Activated T-helper 1 cell treated with anti-CD3 and anti-CD28 coated beads, Interleukin-12 subunit alpha, Interleukin-12 subunit beta, Interleukin-2, Interleukin-4 antibody, amounts not matched to agents 30 ng/mL and 10 ng/mL and 1 ng/mL, durations not matched to agents 14 hours and 24 hours and 36 hours (primary cell): ENCODE results near the gene TFAP2D. TPM values are rescaled to one million over a fixed set of nuclear protein-coding genes. Genes with fewer than 3 reads are reported as not detected.

Experiments used
- DNase-seq: peaks from one replicate; pipeline ENCODE4 v3.0.0; 2021; ENCODE audit warnings: low spot score
- H3K27ac Mint-ChIP-seq: one replicate; pipeline ENCODE4 v1.8.0; 2021; ENCODE audit warnings: mild to moderate bottlenecking, mixed read lengths
- H3K27me3 Mint-ChIP-seq: one replicate; pipeline ENCODE4 v1.8.0; 2022; ENCODE audit warnings: mild to moderate bottlenecking, moderate library complexity, mixed read lengths; ENCODE audit not compliant: insufficient read depth
- H3K36me3 Mint-ChIP-seq: one replicate; pipeline ENCODE4 v1.8.0; 2021; ENCODE audit warnings: low read depth, mixed read lengths
- H3K4me1 Mint-ChIP-seq: one replicate; pipeline ENCODE4 v1.8.0; 2021; ENCODE audit warnings: low read depth, mixed read lengths
- H3K4me3 Mint-ChIP-seq: one replicate; pipeline ENCODE4 v1.8.0; 2021; ENCODE audit warnings: mild to moderate bottlenecking, moderate library complexity, mixed read lengths
- H3K9me3 Mint-ChIP-seq: one replicate; pipeline ENCODE4 v1.8.0; 2021; ENCODE audit warnings: mixed read lengths
- intact Hi-C: fragments of 100-400 bp; cut with micrococcal nuclease; formaldehyde crosslinking; loops from one replicate; pipeline ENCODE4 v1.15.1; 2024
- total RNA-seq: library from RNA; stranded (reverse); gene quantifications from 2 replicates; pipeline ENCODE4 v1.2.3, GENCODE V29; 2022

Gene TFAP2D
- total RNA-seq, 1 donor from 2014 or later = not detected

DNA sequence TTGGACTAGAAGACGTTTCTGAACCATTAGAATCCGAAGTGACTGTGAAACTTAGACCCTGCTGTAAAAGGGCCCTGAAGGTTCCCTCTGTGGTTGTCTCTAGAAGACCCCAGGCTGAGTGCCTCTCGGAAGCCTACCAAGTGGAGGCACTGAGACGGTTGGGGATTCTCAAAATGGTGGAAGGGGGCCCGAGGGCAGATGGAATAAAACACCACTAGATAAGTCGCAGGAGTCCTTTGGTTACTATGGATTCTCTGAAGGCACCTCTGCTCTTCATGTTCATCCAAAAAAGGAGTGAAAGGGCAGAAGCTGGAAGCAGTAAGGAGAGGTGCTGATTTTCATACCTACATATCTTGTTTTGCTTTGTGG lies 4.0 kb upstream of the TFAP2D start:
- H3K4me1 Mint-ChIP-seq = no peaks in the 10 kb centered on the region
- DNase-seq = no peak
- peaks cover 9% of the 10 kb centered on the region for H3K9me3 Mint-ChIP-seq
- no peak overlapping the region for H3K27ac Mint-ChIP-seq
- intact Hi-C loops = no loop called here
- H3K36me3 Mint-ChIP-seq = peaks cover 2% of the 10 kb centered on the region
- H3K27me3 Mint-ChIP-seq = peaks cover 66% of the 10 kb centered on the region
- H3K4me3 Mint-ChIP-seq = no peak overlapping the region

DNA sequence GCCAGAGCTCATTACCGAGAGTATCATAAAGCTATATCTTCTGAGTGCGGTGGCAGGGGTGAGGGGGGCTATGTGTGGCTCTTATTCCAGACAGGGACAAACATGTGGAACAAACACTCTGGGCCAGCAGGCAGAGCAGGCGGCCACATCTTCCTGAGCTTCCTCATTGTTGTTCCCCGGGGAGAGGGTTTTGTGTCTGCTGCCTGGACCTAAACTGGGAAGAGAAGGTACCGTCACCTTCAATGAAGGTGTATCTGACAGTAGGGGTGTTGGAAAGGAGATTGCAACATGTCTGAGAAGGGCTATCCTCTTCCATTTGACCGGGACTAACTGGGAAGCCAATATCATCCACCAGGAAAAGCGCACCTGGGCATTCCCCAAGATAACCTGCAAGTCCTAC lies 1.6 kb upstream of the TFAP2D start:
- Mint-ChIP-seq H3K36me3 (peaks cover 2% of the 10 kb centered on the region), H3K4me1 (no peaks in the 10 kb centered on the region), H3K9me3 (peaks cover 9% of the 10 kb centered on the region), H3K4me3 (no peak overlapping the region), H3K27ac (no peak overlapping the region), H3K27me3 (peaks cover 74% of the 10 kb centered on the region)
- intact Hi-C loops = no loop called here
- no peak for DNase-seq

DNA sequence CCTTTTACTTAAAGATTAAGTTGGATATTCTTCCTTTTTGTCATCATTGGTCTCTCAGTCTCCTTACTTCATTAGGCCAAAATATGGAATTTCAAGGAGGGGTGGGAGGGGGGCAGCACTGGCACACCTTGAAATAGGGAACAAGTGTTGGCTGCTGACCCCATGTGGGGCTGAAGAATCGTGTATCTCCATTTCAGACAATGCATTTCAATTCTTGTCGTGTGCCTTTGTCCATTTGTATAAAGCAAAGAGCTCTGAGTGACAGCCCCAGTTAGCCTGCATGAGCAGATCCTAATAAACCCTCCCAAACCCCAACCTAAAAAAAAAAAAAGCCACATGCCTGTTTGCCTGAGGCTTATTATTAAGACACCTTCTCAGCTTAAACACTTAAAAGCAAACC lies 1.0 kb upstream of the TFAP2D start:
- Mint-ChIP-seq H3K27ac (no peak overlapping the region), H3K4me1 (no peaks in the 10 kb centered on the region), H3K36me3 (peaks cover 2% of the 10 kb centered on the region), H3K9me3 (peaks cover 9% of the 10 kb centered on the region), H3K27me3 (peaks cover 75% of the 10 kb centered on the region), H3K4me3 (no peak overlapping the region)
- no peak for DNase-seq
- intact Hi-C loops = no loop called here

DNA sequence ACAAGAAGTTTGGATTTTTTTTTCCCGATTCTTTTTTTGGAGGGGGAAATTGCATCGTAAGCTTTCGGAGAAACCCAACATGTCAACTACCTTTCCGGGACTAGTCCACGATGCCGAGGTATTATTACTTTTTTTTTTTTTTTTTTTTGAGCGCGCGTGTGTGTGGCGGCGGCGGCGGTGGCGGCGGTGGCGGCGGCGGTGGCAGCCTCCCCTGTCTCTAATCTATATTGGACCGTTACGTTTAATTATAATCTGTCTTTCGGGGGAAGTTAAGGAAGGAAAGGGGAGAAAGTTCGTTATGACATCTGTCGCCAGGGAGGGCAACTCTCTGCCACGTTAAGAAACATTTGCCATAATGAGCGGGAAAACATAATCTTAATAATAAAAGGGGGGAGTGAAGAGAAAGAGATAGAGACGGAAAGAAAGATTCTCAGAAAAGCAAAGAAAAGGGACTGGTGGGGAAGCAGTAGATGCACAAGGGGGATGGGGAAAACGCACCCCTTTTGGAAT lies 706 bp downstream of the TFAP2D start:
- Mint-ChIP-seq H3K27ac (no peak overlapping the region), H3K27me3 (peaks cover 68% of the 10 kb centered on the region), H3K36me3 (no peaks in the 10 kb centered on the region), H3K4me3 (no peak overlapping the region), H3K4me1 (no peaks in the 10 kb centered on the region), H3K9me3 (peaks cover 5% of the 10 kb centered on the region)
- intact Hi-C loops = no loop called here
- no peak for DNase-seq

DNA sequence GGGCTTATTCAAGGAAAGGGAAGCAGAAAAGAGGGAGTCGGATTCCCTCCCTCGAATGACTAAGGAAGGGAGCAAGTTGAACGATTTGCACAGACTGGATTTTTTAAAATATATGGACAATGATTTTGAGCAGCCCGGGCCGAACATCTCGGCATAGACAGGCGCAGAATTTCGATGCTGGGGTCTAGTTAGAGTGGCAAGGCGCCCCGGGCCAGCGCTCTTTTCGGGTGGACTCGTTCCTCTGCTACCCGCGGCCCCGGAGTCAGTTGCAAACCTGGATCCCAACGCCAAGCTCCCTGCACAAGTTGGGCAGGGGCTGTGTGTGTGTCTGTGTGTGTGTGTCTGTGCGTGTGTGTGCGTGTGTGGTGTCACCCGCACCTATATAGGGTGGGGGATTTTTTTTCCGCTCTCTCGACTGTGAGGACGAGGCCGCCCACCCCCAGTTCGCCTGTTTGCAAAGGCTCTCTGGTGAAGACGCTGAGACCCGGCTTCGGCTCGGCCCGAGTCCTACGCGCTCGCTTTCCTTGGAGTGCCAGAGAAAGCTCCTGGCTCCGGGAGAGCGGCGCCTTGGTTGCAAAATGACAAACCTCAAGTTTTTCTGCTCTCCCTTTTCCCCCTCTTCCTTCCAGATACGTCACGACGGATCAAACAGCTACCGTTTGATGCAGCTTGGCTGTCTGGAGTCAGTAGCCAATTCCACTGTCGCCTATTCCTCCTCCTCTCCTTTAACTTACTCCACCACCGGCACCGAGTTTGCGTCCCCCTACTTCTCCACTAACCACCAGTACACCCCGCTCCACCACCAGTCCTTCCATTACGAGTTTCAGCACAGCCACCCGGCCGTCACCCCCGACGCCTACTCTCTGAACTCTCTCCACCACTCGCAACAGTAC lies 1.4 kb downstream of the TFAP2D start:
- H3K36me3 Mint-ChIP-seq = no peaks in the 10 kb centered on the region
- DNase-seq = no peak
- peaks cover 66% of the 10 kb centered on the region for H3K27me3 Mint-ChIP-seq
- no peaks in the 10 kb centered on the region for H3K4me1 Mint-ChIP-seq
- H3K9me3 Mint-ChIP-seq = peaks cover 5% of the 10 kb centered on the region
- H3K4me3 Mint-ChIP-seq = no peak overlapping the region
- no peak overlapping the region for H3K27ac Mint-ChIP-seq
- intact Hi-C loops = no loop called here

DNA sequence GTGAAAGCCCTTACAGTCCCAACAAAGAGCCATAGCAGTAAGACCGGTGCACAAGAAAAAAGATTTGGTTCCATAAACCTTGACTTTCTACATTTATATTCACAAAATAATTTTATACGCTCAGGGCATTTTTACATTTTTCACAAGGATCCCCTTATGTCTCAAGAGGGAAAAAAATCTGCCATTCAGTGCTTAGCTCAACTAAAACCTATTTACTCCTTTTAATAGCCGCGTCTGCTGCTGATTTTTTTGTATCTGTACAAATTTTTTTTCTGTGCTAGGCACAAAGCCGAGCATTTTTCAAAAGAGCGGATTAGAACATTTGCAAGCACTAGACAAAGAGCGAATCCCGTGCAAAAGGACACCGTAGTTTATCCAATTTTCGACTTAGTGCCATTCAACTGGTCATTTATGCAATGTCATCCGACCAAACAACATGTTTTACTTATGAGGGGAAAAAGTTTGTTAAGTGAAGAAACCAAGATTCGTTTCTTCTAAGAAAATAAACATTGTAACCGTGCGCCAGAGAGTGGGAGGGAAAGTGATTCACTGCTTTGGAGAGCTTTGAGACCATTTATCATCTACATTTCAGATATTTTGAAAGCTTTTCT lies 3.7 kb downstream of the TFAP2D start:
- no peak overlapping the region for H3K4me3 Mint-ChIP-seq
- no peak for DNase-seq
- peaks cover 5% of the 10 kb centered on the region for H3K9me3 Mint-ChIP-seq
- no peak overlapping the region for H3K27ac Mint-ChIP-seq
- no peaks in the 10 kb centered on the region for H3K4me1 Mint-ChIP-seq
- no peaks in the 10 kb centered on the region for H3K36me3 Mint-ChIP-seq
- intact Hi-C loops = loop anchor here (2.0 kb wide), 1 partner anchor 100 kb away; no protein-coding TSS in a partner anchor
- H3K27me3 Mint-ChIP-seq = peaks cover 68% of the 10 kb centered on the region

DNA sequence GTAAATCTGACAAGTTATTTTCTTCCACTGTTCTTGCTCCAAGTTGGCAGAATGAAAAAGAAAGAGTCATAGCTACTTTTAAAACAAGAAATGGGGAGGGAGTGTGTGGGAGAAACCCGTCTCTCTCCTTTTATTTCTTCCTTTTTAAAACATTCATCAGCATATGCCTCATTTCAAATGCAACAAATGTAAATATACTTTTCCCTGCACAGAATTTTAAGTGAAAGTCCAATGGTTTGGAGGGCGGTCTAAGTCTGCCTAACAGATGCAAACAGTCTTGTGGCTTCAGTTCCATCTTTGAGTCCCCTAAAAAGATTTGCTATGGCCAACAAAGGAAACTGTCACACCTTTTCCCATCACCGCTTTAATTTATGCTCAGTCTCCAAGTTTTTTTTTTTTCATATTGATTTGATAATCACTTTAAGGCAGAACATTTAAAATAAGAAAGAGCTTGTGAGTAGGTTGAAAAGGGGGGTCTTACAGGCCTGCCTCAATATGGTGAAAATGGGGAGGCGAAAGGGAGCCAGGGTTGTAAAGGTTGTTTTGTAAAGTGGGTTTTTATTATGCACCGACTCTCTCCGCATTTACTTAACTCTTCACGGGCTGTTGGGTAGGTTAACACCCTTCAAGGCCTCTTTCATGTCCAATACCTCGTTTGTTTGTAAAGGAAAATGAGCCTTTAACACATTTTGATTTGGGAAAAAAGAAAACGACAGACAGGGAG lies 4.6 kb downstream of the TFAP2D start:
- H3K9me3 Mint-ChIP-seq = peaks cover 5% of the 10 kb centered on the region
- H3K4me3 Mint-ChIP-seq = no peak overlapping the region
- H3K27me3 Mint-ChIP-seq = peaks cover 68% of the 10 kb centered on the region
- no peak for DNase-seq
- H3K27ac Mint-ChIP-seq = no peak overlapping the region
- no peaks in the 10 kb centered on the region for H3K4me1 Mint-ChIP-seq
- intact Hi-C loops = loop anchor here (2.0 kb wide), 1 partner anchor 99 kb away; no protein-coding TSS in a partner anchor
- H3K36me3 Mint-ChIP-seq = peaks cover 2% of the 10 kb centered on the region

DNA sequence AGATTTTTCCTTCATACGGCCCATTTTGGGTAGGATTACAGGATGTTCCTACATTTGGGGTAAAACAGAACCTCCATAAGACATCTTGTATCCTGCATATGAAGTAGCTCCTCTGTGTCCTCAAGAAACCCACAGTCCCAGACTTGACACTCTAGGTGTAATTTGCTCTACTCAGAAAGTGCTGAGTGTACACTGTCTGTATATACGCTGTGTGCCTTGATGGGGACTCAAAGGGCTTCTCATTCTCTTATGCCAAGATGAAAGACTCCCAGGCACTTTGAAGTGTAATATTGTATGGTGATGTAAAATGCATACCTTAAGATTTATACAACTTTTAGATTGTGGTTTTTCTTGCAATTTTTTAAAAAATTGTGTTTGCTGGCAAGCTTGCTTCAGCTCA lies 5.2 kb downstream of the TFAP2D start:
- DNase-seq = no peak
- no peak overlapping the region for H3K4me3 Mint-ChIP-seq
- no peaks in the 10 kb centered on the region for H3K4me1 Mint-ChIP-seq
- H3K27ac Mint-ChIP-seq = no peak overlapping the region
- H3K9me3 Mint-ChIP-seq = peaks cover 5% of the 10 kb centered on the region
- H3K36me3 Mint-ChIP-seq = peaks cover 2% of the 10 kb centered on the region
- intact Hi-C loops = no loop called here
- peaks cover 68% of the 10 kb centered on the region for H3K27me3 Mint-ChIP-seq

DNA sequence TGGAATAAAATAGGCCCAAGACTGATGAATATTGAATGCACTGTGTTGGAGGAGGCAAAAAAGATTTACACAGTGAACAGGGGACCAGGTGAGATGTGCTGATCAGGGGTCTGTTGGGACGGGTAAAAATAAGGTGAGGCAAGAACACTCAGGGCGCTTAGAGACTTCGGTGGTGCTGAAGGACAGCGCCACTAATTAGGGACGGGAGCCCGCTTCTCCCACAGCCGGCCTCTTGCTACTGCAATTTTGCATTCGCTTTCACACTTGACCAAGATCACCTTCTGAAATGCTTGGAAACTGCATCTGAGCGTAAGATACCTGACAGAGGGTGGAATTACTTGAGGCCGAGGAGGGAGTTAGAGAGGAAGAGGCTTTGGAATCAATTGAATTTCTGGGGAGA lies 7.3 kb downstream of the TFAP2D start:
- Mint-ChIP-seq H3K27ac (no peak overlapping the region), H3K9me3 (peaks cover 8% of the 10 kb centered on the region), H3K4me3 (no peak overlapping the region), H3K27me3 (peaks cover 63% of the 10 kb centered on the region), H3K36me3 (peaks cover 2% of the 10 kb centered on the region), H3K4me1 (peaks cover 5% of the 10 kb centered on the region)
- DNase-seq = no peak
- intact Hi-C loops = loop anchor here (2.0 kb wide), 1 partner anchor 124 kb away; no protein-coding TSS in a partner anchor

DNA sequence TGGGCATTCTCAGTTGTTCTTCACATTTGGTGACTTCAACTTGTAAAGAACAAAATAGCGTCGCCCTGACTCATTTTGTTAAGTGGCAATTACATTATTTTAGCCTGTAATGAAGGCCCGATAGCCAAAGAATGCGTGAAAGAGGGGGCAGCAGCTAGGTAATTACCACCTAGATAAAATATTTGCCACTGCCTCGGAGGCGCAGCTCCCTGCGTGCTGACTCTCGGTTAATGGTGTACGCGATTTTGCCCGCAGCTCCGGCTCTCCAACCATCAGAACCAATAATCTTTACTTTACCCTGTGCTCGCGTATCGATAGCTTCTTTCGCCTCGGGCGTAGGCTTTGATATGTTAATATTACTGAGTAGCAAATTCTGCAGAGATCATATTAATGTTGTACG lies 8.7 kb downstream of the TFAP2D start:
- no peak overlapping the region for H3K27ac Mint-ChIP-seq
- peaks cover 5% of the 10 kb centered on the region for H3K4me1 Mint-ChIP-seq
- peaks cover 2% of the 10 kb centered on the region for H3K36me3 Mint-ChIP-seq
- peaks cover 3% of the 10 kb centered on the region for H3K9me3 Mint-ChIP-seq
- DNase-seq = no peak
- H3K27me3 Mint-ChIP-seq = peaks cover 54% of the 10 kb centered on the region
- H3K4me3 Mint-ChIP-seq = no peak overlapping the region
- intact Hi-C loops = loop anchor here (2.0 kb wide), 2 partner anchors 99 to 123 kb away; no protein-coding TSS in a partner anchor

DNA sequence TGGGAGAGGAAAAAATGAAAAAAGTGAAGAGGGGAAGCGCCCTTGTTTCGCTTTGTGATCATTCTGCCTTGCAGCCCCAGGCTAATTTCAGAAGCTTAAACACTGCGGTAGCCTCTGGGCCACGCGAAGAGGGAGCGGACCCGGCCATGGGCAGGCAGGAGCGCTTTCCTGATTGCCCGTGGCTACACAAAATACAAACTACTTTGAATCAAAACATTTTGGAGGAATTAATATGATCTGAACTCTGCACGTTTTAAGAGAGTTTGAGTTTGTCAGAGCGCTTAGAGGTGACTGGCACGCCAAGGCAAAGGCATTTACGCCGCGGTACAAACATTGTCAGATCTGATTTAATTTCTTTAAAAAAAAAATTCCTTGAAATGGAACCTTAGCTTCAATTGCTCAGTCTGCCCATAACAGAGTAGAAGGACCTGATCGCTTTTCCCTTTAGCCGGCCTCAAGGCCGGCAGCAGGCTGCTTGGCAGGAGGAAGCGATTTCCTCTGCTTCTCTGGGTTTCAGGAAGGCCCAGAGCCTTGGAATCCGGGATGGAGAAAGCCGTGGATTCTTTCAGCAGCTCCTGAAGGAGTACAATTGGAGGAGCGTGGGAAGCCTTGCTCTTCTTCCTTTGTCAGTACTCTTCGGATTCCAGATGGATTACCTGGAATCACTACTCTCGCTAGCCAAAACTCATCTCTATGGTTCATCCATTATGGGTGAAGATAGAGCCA lies 9.7 kb downstream of the TFAP2D start:
- H3K4me1 Mint-ChIP-seq = peaks cover 5% of the 10 kb centered on the region
- H3K27me3 Mint-ChIP-seq = peaks cover 46% of the 10 kb centered on the region
- intact Hi-C loops = loop anchor here (2.0 kb wide), 1 partner anchor 98 kb away; no protein-coding TSS in a partner anchor
- peaks cover 2% of the 10 kb centered on the region for H3K36me3 Mint-ChIP-seq
- no peak overlapping the region for H3K27ac Mint-ChIP-seq
- no peak overlapping the region for H3K4me3 Mint-ChIP-seq
- DNase-seq = no peak
- peaks cover 3% of the 10 kb centered on the region for H3K9me3 Mint-ChIP-seq

DNA sequence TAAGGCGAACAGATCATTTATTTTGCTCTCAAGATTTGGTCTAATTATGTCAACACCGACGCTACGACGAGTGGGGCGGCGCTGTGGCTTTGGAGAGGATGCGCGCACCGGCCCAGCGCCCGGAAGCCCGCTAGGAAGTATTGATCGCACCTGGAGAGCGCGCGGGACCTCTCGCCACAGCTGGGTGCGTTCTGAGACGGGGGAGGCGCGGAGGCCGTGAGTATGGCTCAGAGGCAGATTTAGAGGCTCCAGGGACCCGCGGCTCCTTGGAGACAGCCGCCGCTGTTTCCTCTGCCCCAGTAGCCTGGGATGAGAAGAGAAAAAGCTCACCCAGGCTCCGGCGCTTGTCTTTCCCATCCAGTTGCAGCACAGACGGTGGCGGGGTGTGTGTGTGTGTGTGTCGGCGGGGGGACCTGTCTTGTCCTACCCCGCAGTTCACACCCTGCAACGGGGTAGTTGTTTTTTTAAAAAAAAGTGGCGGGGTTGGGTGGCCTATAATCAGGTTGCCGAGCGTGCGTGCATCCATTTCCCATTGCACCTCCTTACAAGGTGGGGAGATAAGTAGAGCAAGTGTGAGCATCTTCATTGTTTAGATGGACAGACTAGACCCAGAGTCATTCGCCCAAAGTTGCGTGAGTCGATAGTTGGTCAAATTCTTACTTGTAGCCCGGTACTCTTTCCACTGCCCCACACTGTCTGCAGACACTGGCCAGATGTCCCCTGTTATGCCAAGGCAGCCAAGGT lies 11.2 kb downstream of the TFAP2D start:
- H3K4me1 Mint-ChIP-seq = peaks cover 5% of the 10 kb centered on the region
- DNase-seq = no peak
- H3K9me3 Mint-ChIP-seq = peaks cover 3% of the 10 kb centered on the region
- H3K36me3 Mint-ChIP-seq = peaks cover 2% of the 10 kb centered on the region
- no peak overlapping the region for H3K4me3 Mint-ChIP-seq
- intact Hi-C loops = no loop called here
- H3K27ac Mint-ChIP-seq = peak overlapping the region; percentile 63
- H3K27me3 Mint-ChIP-seq = peaks cover 44% of the 10 kb centered on the region
